ENCODE data around the gene UBXN6. TPM values are rescaled to one million over a fixed set of nuclear protein-coding genes. Genes with fewer than 3 reads are reported as not detected.

The UBXN6 gene
- total RNA-seq, 2 donors from 2014 or later, result 31.2 to 36.9 TPM

- Mint-ChIP-seq H3K4me3 (no peak overlapping the region), H3K9me3 (no peaks in the 10 kb centered on the region), H3K27ac (no peak overlapping the region), H3K4me1 (no peaks in the 10 kb centered on the region), H3K27me3 (ENCODE audit: insufficient read depth) (no peaks in the 10 kb centered on the region), H3K36me3 (ENCODE audit: low read depth) (peaks cover 49% of the 10 kb centered on the region)
- Histone ChIP-seq H3K36me3 (ENCODE audit: control insufficient read depth, insufficient read depth, low read length) (peaks cover 17% of the 10 kb centered on the region), H3K9me3 (ENCODE audit: control insufficient read depth, low read length) (no peaks in the 10 kb centered on the region), H3K27ac (ENCODE audit: low read depth, low read length) (no peak overlapping the region), H3K4me1 (ENCODE audit: control insufficient read depth, insufficient read depth, low read length) (no peaks in the 10 kb centered on the region), H3K9ac (ENCODE audit: extremely low read depth, low read length, poor library complexity, severe bottlenecking) (no peak overlapping the region), H3K4me3 (ENCODE audit: low read length) (no peak overlapping the region), H3K27me3 (ENCODE audit: control insufficient read depth, insufficient read depth, low read length, poor library complexity, severe bottlenecking) (no peaks in the 10 kb centered on the region)
- no peak for DNase-seq
- no peak for TF ChIP-seq CTCF (conservative IDR thresholded peaks at IDR 0.05)
- WGBS, 2 experiments (ENCODE audit: insufficient coverage in 1 of 2, insufficient read length in 1 of 2), result 94 to 95% methylated on average over 14 to 25 of the region's 25 CpGs
Measured at GRCh38 chr19:4501691-4502090, 44.1 kb upstream of the UBXN6 start.

- H3K9me3 ChIP-seq (ENCODE audit: control insufficient read depth, low read length), result no peaks in the 10 kb centered on the region
- Mint-ChIP-seq H3K27me3 (ENCODE audit: insufficient read depth) (no peaks in the 10 kb centered on the region), H3K4me3 (no peak overlapping the region), H3K9me3 (no peaks in the 10 kb centered on the region), H3K36me3 (ENCODE audit: low read depth) (peaks cover 43% of the 10 kb centered on the region), H3K4me1 (no peaks in the 10 kb centered on the region), H3K27ac (no peak overlapping the region)
- peaks cover 20% of the 10 kb centered on the region for H3K36me3 ChIP-seq (ENCODE audit: control insufficient read depth, insufficient read depth, low read length)
- H3K4me1 ChIP-seq (ENCODE audit: control insufficient read depth, insufficient read depth, low read length), result no peaks in the 10 kb centered on the region
- DNase-seq, result no peak
- H3K9ac ChIP-seq (ENCODE audit: extremely low read depth, low read length, poor library complexity, severe bottlenecking), result no peak overlapping the region
- H3K27me3 ChIP-seq (ENCODE audit: control insufficient read depth, insufficient read depth, low read length, poor library complexity, severe bottlenecking), result no peaks in the 10 kb centered on the region
- H3K27ac ChIP-seq (ENCODE audit: low read depth, low read length), result no peak overlapping the region
- WGBS, 2 experiments (ENCODE audit: insufficient coverage in 1 of 2, insufficient read length in 1 of 2), result 90 to 95% methylated on average over 15 to 29 of the region's 29 CpGs
- H3K4me3 ChIP-seq (ENCODE audit: low read length), result no peak overlapping the region
- no peak for TF ChIP-seq CTCF (conservative IDR thresholded peaks at IDR 0.05)
Measured at GRCh38 chr19:4500841-4501591, 43.4 kb upstream of the UBXN6 start.

GRCh38 chr19:4499855-4500254 lies 42.3 kb upstream of the UBXN6 start:
- H3K27ac Mint-ChIP-seq, result no peak overlapping the region
- no peak for TF ChIP-seq CTCF (conservative IDR thresholded peaks at IDR 0.05)
- H3K27me3 Mint-ChIP-seq (ENCODE audit: insufficient read depth), result no peaks in the 10 kb centered on the region
- Histone ChIP-seq H3K4me1 (ENCODE audit: control insufficient read depth, insufficient read depth, low read length) (no peaks in the 10 kb centered on the region), H3K9me3 (ENCODE audit: control insufficient read depth, low read length) (no peaks in the 10 kb centered on the region), H3K36me3 (ENCODE audit: control insufficient read depth, insufficient read depth, low read length) (peaks cover 24% of the 10 kb centered on the region), H3K27me3 (ENCODE audit: control insufficient read depth, insufficient read depth, low read length, poor library complexity, severe bottlenecking) (no peaks in the 10 kb centered on the region), H3K9ac (ENCODE audit: extremely low read depth, low read length, poor library complexity, severe bottlenecking) (no peak overlapping the region), H3K4me3 (ENCODE audit: low read length) (no peak overlapping the region), H3K27ac (ENCODE audit: low read depth, low read length) (no peak overlapping the region)
- H3K4me3 Mint-ChIP-seq, result no peak overlapping the region
- peaks cover 41% of the 10 kb centered on the region for H3K36me3 Mint-ChIP-seq (ENCODE audit: low read depth)
- WGBS, 2 experiments (ENCODE audit: insufficient coverage in 1 of 2, insufficient read length in 1 of 2), result 91 to 98% methylated on average over 8 to 15 of the region's 15 CpGs
- no peaks in the 10 kb centered on the region for H3K9me3 Mint-ChIP-seq
- H3K4me1 Mint-ChIP-seq, result no peaks in the 10 kb centered on the region
- DNase-seq, result no peak
